Measurements from ENCODE around the gene TOM1L2.

- TF ChIP-seq CTCF (IDR thresholded peaks at IDR 0.05; ENCODE audit: insufficient read depth, low read length) (no peak), POLR2AphosphoS5 (IDR thresholded peaks at IDR 0.05; ENCODE audit: low read depth) (no peak), GABPA (IDR thresholded peaks at IDR 0.05; ENCODE audit: low read depth) (no peak), REST (IDR thresholded peaks at IDR 0.05; ENCODE audit: insufficient replicate concordance, low read depth) (no peak), SPI1 (IDR thresholded peaks at IDR 0.05; ENCODE audit: borderline replicate concordance, low read depth) (no peak)
Measured at GRCh38 chr17:17950347-17950746, 21.9 kb downstream of the TOM1L2 start.
